K562 (cell line): ENCODE data around the gene NEDD8. TPM values are rescaled to one million over a fixed set of nuclear protein-coding genes. Genes with fewer than 3 reads are reported as not detected.

Source experiments
- ATAC-seq: fragments of 200-7000 bp; cut with Tn5 transposase; 3 replicates; pipeline ENCODE4 v1.9.1; 2020; ENCODE audit warnings: moderate library complexity
- BruUV-seq: library from RNA; stranded (reverse); fragments of 400-500 nt; replicated peaks from 2 replicates; lab custom pipeline; 2021; lab: Mats Ljungman, UMichigan
- CTCF ChIA-PET: fragments of 300-600 bp; formaldehyde crosslinking; extraction: SDS; loops from one replicate; lab custom pipeline; 2021; ENCODE audit warnings: low intra/inter-chr PET ratio; lab: Yijun Ruan, JAX
- POLR2A ChIA-PET: fragments of 300-600, 350-650 bp; sonication (Branson Sonifier 250); formaldehyde crosslinking; extraction: SDS; loops from one replicate; lab custom pipeline; 2021; ENCODE audit warnings: antibody characterized with exemption, inconsistent platforms; lab: Yijun Ruan, JAX
- DNase-seq, 4 experiments: peaks; one replicate each; pipeline versions ENCODE4 v3.0.0 to v3.0.0-alpha.2; 2011 to 2018; ENCODE audit warnings: low spot score in 3 of 4, mixed read lengths in 3 of 4; ENCODE audit errors: extremely low read depth in 1 of 4
- FAIRE-seq: peaks from 2 replicates; lab custom pipeline; 2011; peaks lifted over from hg19 to GRCh38; lab: Jason Lieb, UNC
- H2AFZ ChIP-seq: 2 replicates; pipeline ENCODE4 v1.6.0; 2011; ENCODE audit warnings: low read depth, low read length, control low read depth, inconsistent platforms
- H3K27ac ChIP-seq: fragments of 200-600 bp; 3 replicates; pipeline ENCODE4 v1.8.0; 2011; ENCODE audit warnings: low read depth, mild to moderate bottlenecking, control low read depth, inconsistent platforms, low read length, moderate library complexity, mixed read lengths; ENCODE audit errors: extremely low read depth
- H3K27me3 ChIP-seq, 2 experiments: fragments of 300-600 bp in 1 of 2; 2 replicates in 1 of 2; 3 replicates in 1 of 2; pipeline versions ENCODE4 v1.6.0 to v1.8.0; 2011; ENCODE audit warnings: inconsistent platforms in 2 of 2, low read length in 2 of 2, mild to moderate bottlenecking in 1 of 2, mixed read lengths in 1 of 2, moderate library complexity in 1 of 2; ENCODE audit not compliant: control insufficient read depth in 2 of 2, insufficient read depth in 2 of 2
- H3K36me3 ChIP-seq: fragments of 300-600 bp; 3 replicates; pipeline ENCODE4 v1.8.0; 2011; ENCODE audit warnings: mild to moderate bottlenecking, low read length, inconsistent platforms; ENCODE audit not compliant: control insufficient read depth, insufficient read depth
- H3K4me1 ChIP-seq, 2 experiments: fragments of 200-600 bp in 1 of 2; replicated peaks in 1 of 2; 2 replicates in 1 of 2; 3 replicates in 1 of 2; pipeline versions ENCODE4 v1.5.1 to v1.8.0; 2011; ENCODE audit warnings: inconsistent platforms in 2 of 2, low read length in 2 of 2, mild to moderate bottlenecking in 1 of 2, mixed read lengths in 1 of 2, moderate library complexity in 1 of 2; ENCODE audit not compliant: control insufficient read depth in 2 of 2, insufficient read depth in 2 of 2
- H3K4me2 ChIP-seq: 2 replicates; pipeline ENCODE4 v1.6.1; 2011; ENCODE audit warnings: low read length, control low read depth, inconsistent platforms, mixed read lengths; ENCODE audit not compliant: insufficient read depth
- H3K4me3 ChIP-seq: fragments of 200-600 bp; sonication (generic), shearing (Covaris generic); 2 replicates; pipeline ENCODE4 v1.5.1; 2016; ENCODE audit warnings: control low read depth, inconsistent platforms
- H3K79me2 ChIP-seq: fragments of 200-600 bp; 3 replicates; pipeline ENCODE4 v1.8.0; 2011; ENCODE audit warnings: low read length, inconsistent platforms; ENCODE audit not compliant: control insufficient read depth, insufficient read depth
- H3K9ac ChIP-seq, 2 experiments: 2 replicates each; pipeline versions ENCODE4 v1.6.0 to v1.6.1; 2011; ENCODE audit warnings: low read depth in 2 of 2, low read length in 2 of 2, control low read depth in 1 of 2, inconsistent platforms in 1 of 2, mild to moderate bottlenecking in 1 of 2, mixed read lengths in 1 of 2; ENCODE audit not compliant: insufficient read depth in 1 of 2
- H3K9me1 ChIP-seq: one replicate; pipeline ENCODE4 v1.6.0; 2011; ENCODE audit warnings: inconsistent platforms, mild to moderate bottlenecking, low read length, moderate library complexity; ENCODE audit not compliant: control insufficient read depth, insufficient read depth
- H3K9me3 ChIP-seq: replicated peaks from 2 replicates; pipeline ENCODE4 v1.5.1; 2011; ENCODE audit warnings: low read depth, low read length, inconsistent platforms; ENCODE audit not compliant: control insufficient read depth, insufficient read depth
- H4K20me1 ChIP-seq: replicated peaks from 2 replicates; pipeline ENCODE4 v1.6.1; 2011; ENCODE audit warnings: low read length, inconsistent platforms, mixed read lengths; ENCODE audit not compliant: control insufficient read depth, insufficient read depth
- BMI1 ChIP-seq: fragments of 150-350 bp; IDR thresholded peaks from 2 replicates; pipeline ENCODE4 v1.6.1; 2014; ENCODE audit warnings: low read length
- GTF3C2 ChIP-seq: IDR thresholded peaks from 3 replicates; pipeline ENCODE4 v1.6.1; 2011; ENCODE audit warnings: borderline replicate concordance, mild to moderate bottlenecking, moderate library complexity; ENCODE audit not compliant: insufficient read length; ENCODE audit errors: extremely low read depth
- NR2F6 ChIP-seq: fragments of 450-650 bp; formaldehyde crosslinking; IDR thresholded peaks from 2 replicates; pipeline ENCODE4 v1.4.0; 2020; ENCODE audit warnings: mild to moderate bottlenecking
- PCBP2 ChIP-seq: fragments of 200-400 bp; formaldehyde crosslinking; IDR thresholded peaks from 2 replicates; pipeline ENCODE4 v1.6.1; 2018; ENCODE audit warnings: low read length, low read depth, mild to moderate bottlenecking, moderate library complexity; ENCODE audit not compliant: poor library complexity, severe bottlenecking
- PTRF ChIP-seq: fragments of 450-650 bp; IDR thresholded peaks from 2 replicates; pipeline ENCODE4 v1.6.1; 2016; ENCODE audit warnings: mild to moderate bottlenecking, missing genetic modification characterization, missing compliant biosample characterization
- ZNF318 ChIP-seq, 2 experiments: fragments of 450-650 bp; IDR thresholded peaks; 2 replicates each; pipeline ENCODE4 v1.6.1; 2016; ENCODE audit warnings: mild to moderate bottlenecking in 2 of 2, borderline replicate concordance in 1 of 2, low read depth in 1 of 2, moderate library complexity in 1 of 2
- WGBS: fragments of 100-300 bp; shearing (Covaris generic); methylation state at CpG from one replicate; pipeline ENCODE4 v1.1.6; 2016; ENCODE audit warnings: low coverage, mixed read lengths; ENCODE audit not compliant: insufficient coverage; ENCODE audit errors: missing lambda C conversion rate; 5-methylcytosine and 5-hydroxymethylcytosine counted together
- in situ Hi-C: fragments of 300-500 bp; cut with MboI; formaldehyde crosslinking; loops from 4 replicates; pipeline ENCODE4 v1.15.0; 2018; ENCODE audit warnings: inconsistent platforms, mixed read lengths
- intact Hi-C: fragments of 100-400 bp; cut with micrococcal nuclease; formaldehyde crosslinking; loops from 2 replicates; pipeline ENCODE4 v1.14.2; 2022
- polyA plus RNA-seq, 8 experiments: library from polyadenylated mRNA; depleted of rRNA in 4 of 8; stranded (reverse) in 5 of 8; unstranded in 3 of 8; fragments of >200 nt; fragmentation: Nextera tagmentation in 2 of 8; fragmentation: Illumina TruSeq in 1 of 8; extraction: Ambion mirVana in 2 of 8; extraction: Trizol in 1 of 8; gene quantifications; 2 replicates each; pipeline versions ENCODE4 v1.2.1 to v1.2.3, GENCODE V29; 2011 to 2014; ENCODE audit warnings: inconsistent platforms in 1 of 8, missing spikeins in 1 of 8
- total RNA-seq, 7 experiments: library from RNA; depleted of rRNA in 6 of 7; stranded (reverse); fragments of >200 nt in 6 of 7; fragmentation: Illumina TruSeq in 2 of 7; extraction: Trizol in 2 of 7; gene quantifications; 2 replicates each; pipeline versions ENCODE4 v1.2.1 to v1.2.3, GENCODE V29; 2011 to 2021; ENCODE audit warnings: low replicate concordance in 1 of 7

NEDD8 gene
- total and polyA plus RNA-seq, 9 of the 15 experiments (the other 6 are each of a cell fraction or from before 2014, with no cell fraction given), result 142 to 691 (median 260) TPM

- no peak for TF ChIP-seq GTF3C2
- no peak for TF ChIP-seq PTRF
- TF ChIP-seq PCBP2, result no peak
- no peak for TF ChIP-seq BMI1
These were observed 48.8 kb upstream of the NEDD8 start (continued) for GRCh38 chr14:24280797-24281460.

- DNase-seq (no peak), FAIRE-seq (no peak), ATAC-seq (no peak)
- Histone ChIP-seq H3K4me3 (no peak overlapping the region), H3K4me2 (no peak overlapping the region), H3K4me1 (peaks cover 6 to 9% of the 10 kb centered on the region in 2 experiments; a peak in 3 of 5 replicates), H3K9me3 (no peaks in the 10 kb centered on the region), H3K9ac (no peak overlapping the region), H3K27me3 (no peaks in the 10 kb centered on the region), H3K9me1 (peaks cover 2% of the 10 kb centered on the region), H3K79me2 (no peaks in the 10 kb centered on the region), H3K27ac (no peak overlapping the region), H3K36me3 (no peaks in the 10 kb centered on the region; the same call in 2 of the 3 replicates), H2AFZ (no peak overlapping the region), H4K20me1 (no peaks in the 10 kb centered on the region)
- 46% methylated on average over 9 of the region's 11 CpGs for WGBS
- intact Hi-C loops, result no loop called here
- ChIA-PET CTCF (interaction anchor here (0.6 kb wide), 1 partner anchor 18 kb away, joined by 3 read pairs; no protein-coding TSS in a partner anchor), POLR2A (interaction anchor here (2.2 kb wide), 1 partner anchor 8 kb away, joined by 7 read pairs; the partner anchor contains the start of gene RABGGTA)
- in situ Hi-C loops, result no loop called here
- no TSS peak for BruUV-seq
- TF ChIP-seq NR2F6 (CRISPR knock-in tag) (no peak), ZNF318 (IDR thresholded peaks at IDR 0.05; ENCODE audit: borderline replicate concordance in 1 of 2, low read depth in 1 of 2) (no peak)
These were observed 47.4 kb upstream of the NEDD8 start for GRCh38 chr14:24279301-24280186.
